Gastrocnemius medialis (tissue), 4 donors: Measurements from ENCODE around the gene MMEL1. TPM values are rescaled to one million over a fixed set of nuclear protein-coding genes. Genes with fewer than 3 reads are reported as not detected.

Experiments
- ATAC-seq, 2 donors: fragments of 150-250 bp; one replicate each; pipeline ENCODE4 v1.9.1; 2016
- DNase-seq, 2 donors: peaks; one replicate each; pipeline ENCODE4 v3.0.0-alpha.2; 2019
- H3K27ac ChIP-seq, 4 donors: fragments of 200-600 bp; sonication (generic); 1 replicate in 1 of 4; 2 replicates in 3 of 4; pipeline ENCODE4 v1.5.1; 2016 to 2018; ENCODE audit warnings: mild to moderate bottlenecking in 2 of 4, moderate library complexity in 1 of 4
- H3K27me3 ChIP-seq, 3 donors: fragments of 200-600 bp; sonication (generic) in 2 of 3; 1 replicate in 1 of 3; 2 replicates in 2 of 3; pipeline versions ENCODE4 v1.5.1 to v1.6.0; 2016 to 2019; ENCODE audit warnings: mild to moderate bottlenecking in 1 of 3, moderate library complexity in 1 of 3
- H3K36me3 ChIP-seq, 2 donors: fragments of 200-600 bp; sonication (generic) in 1 of 2; one replicate each; pipeline ENCODE4 v1.5.1; 2017 to 2018
- H3K4me1 ChIP-seq, 2 donors: fragments of 200-600 bp; sonication (generic) in 1 of 2; one replicate each; pipeline ENCODE4 v1.5.1; 2016 to 2017; ENCODE audit warnings: mild to moderate bottlenecking in 2 of 2
- H3K4me3 ChIP-seq, 4 donors: fragments of 200-600 bp; sonication (generic) in 3 of 4; 1 replicate in 1 of 4; 2 replicates in 3 of 4; pipeline ENCODE4 v1.5.1; 2016 to 2019; ENCODE audit warnings: mild to moderate bottlenecking in 2 of 4
- H3K9me3 ChIP-seq, 3 donors: fragments of 200-600 bp; sonication (generic) in 2 of 3; 1 replicate in 1 of 3; 2 replicates in 2 of 3; pipeline ENCODE4 v1.5.1; 2016 to 2019
- CTCF ChIP-seq, 5 experiments: fragments of 450-650 bp in 3 of 5; fragments of 200-600 bp in 2 of 5; sonication (generic) in 2 of 5; IDR thresholded peaks in 4 of 5; conservative IDR thresholded peaks in 1 of 5; 1 replicate in 4 of 5; 2 replicates in 1 of 5; pipeline ENCODE4 v1.5.1; 2016 to 2019; ENCODE audit warnings: antibody characterized with exemption in 5 of 5, mild to moderate bottlenecking in 3 of 5, moderate library complexity in 3 of 5
- POLR2A ChIP-seq, 2 donors: fragments of 450-650 bp; IDR thresholded peaks; one replicate each; pipeline ENCODE4 v1.6.1; 2017; ENCODE audit warnings: antibody characterized with exemption in 2 of 2, mild to moderate bottlenecking in 2 of 2, moderate library complexity in 2 of 2
- in situ Hi-C, 4 donors: fragments of 200-750 bp; cut with MboI; loops; one replicate each; pipeline versions ENCODE4 v1.15.0 to v1.8.0; 2017; ENCODE audit warnings: low sequenced_read_pairs in 4 of 4
- intact Hi-C: fragments of 100-400 bp; cut with DNase I; formaldehyde crosslinking; loops from one replicate; pipeline ENCODE4 v1.15.1; 2023; ENCODE audit warnings: low total_unique reads
- total RNA-seq, 4 donors: library from RNA; depleted of rRNA; stranded (reverse); fragments of >200 nt; gene quantifications; one replicate each; pipeline versions ENCODE4 v1.1.0 to v1.2.3, GENCODE V29; 2016

Gene MMEL1
- total RNA-seq, 4 donors from 2014 or later: not detected

- H3K4me3 ChIP-seq: no peak overlapping the region
- intact Hi-C loops (no loop called here), in situ Hi-C loops (no loop called here)
- H3K9me3 ChIP-seq: peaks cover 0 to 5% (median 0%) of the 10 kb centered on the region in 3 donors
- DNase-seq (no peak), ATAC-seq (no peak)
- H3K36me3 ChIP-seq: no peaks in the 10 kb centered on the region
- TF ChIP-seq POLR2A (IDR thresholded peaks at IDR 0.05): no peak
- TF ChIP-seq CTCF (IDR thresholded peaks at IDR 0.05 in 4 of 5, conservative IDR thresholded peaks at IDR 0.05 in 1 of 5): no peak
- no peaks in the 10 kb centered on the region for H3K4me1 ChIP-seq
- no peak overlapping the region for H3K27ac ChIP-seq
- H3K27me3 ChIP-seq: peaks cover 36 to 56% (median 36%) of the 10 kb centered on the region in 3 donors
These were observed 3.9 kb upstream of the MMEL1 start for GRCh38 chr1:2636733-2637132.

- in situ Hi-C loops: no loop called here
- Histone ChIP-seq H3K9me3 (peaks cover 0 to 5% (median 0%) of the 10 kb centered on the region in 3 donors), H3K27me3 (peaks cover 36 to 54% (median 39%) of the 10 kb centered on the region in 3 donors), H3K4me1 (no peaks in the 10 kb centered on the region), H3K4me3 (no peak overlapping the region), H3K36me3 (no peaks in the 10 kb centered on the region), H3K27ac (no peak overlapping the region)
- ATAC-seq (no peak), DNase-seq (no peak)
- intact Hi-C loops: no loop called here
- TF ChIP-seq POLR2A (IDR thresholded peaks at IDR 0.05) (no peak), CTCF (IDR thresholded peaks at IDR 0.05 in 4 of 5, conservative IDR thresholded peaks at IDR 0.05 in 1 of 5) (no peak)
These were observed 2.7 kb upstream of the MMEL1 start for GRCh38 chr1:2635361-2636010.

GRCh38 chr1:2633936-2634491, 1.2 kb upstream of the MMEL1 start:
- no peak overlapping the region for H3K4me3 ChIP-seq
- H3K4me1 ChIP-seq: no peaks in the 10 kb centered on the region
- in situ Hi-C loops (no loop called here), intact Hi-C loops (no loop called here)
- peaks cover 0 to 5% (median 0%) of the 10 kb centered on the region in 3 donors for H3K9me3 ChIP-seq
- no peak for ATAC-seq
- H3K27me3 ChIP-seq: peaks cover 39 to 61% (median 50%) of the 10 kb centered on the region in 3 donors
- DNase-seq: no peak
- H3K36me3 ChIP-seq: no peaks in the 10 kb centered on the region
- TF ChIP-seq POLR2A (IDR thresholded peaks at IDR 0.05): no peak
- no peak overlapping the region for H3K27ac ChIP-seq

DNA sequence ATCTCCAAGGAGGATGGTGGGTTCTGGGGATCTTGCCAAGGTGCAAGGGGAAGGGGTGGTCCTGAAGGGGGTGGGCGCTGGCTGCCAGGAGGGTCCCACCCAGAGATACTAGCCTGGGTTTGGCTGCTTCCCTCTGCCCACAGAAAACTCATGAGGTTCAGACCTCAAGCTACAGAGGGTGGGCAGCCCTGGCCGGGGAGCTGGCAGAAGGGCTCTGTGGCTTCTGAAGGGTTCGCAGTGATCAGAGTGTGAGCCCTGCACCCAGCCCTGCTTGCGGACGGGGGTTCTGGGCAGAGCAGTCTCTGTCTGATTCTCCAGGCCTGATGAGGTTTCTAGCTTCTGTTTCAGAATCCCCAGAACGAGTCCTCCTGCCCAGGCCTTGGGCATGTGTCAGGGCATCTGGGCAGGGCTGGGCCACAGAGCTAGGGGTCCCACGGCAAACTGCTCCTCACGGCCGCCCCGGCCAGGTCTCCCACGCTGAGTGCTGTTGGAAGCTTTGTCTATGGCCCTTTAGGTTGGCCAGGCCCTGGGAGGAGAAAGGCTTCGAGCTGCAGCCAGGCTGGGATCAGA, 635 bp upstream of the MMEL1 start:
- ATAC-seq: no peak
- intact Hi-C loops: no loop called here

More for the DNA sequence above, 635 bp upstream of the MMEL1 start:
- DNase-seq: no peak
- Histone ChIP-seq H3K27ac (no peak overlapping the region), H3K36me3 (no peaks in the 10 kb centered on the region), H3K4me1 (no peaks in the 10 kb centered on the region), H3K4me3 (no peak overlapping the region), H3K27me3 (peaks cover 36 to 66% (median 55%) of the 10 kb centered on the region in 3 donors), H3K9me3 (peaks cover 0 to 5% (median 0%) of the 10 kb centered on the region in 3 donors)
- in situ Hi-C loops: no loop called here
- TF ChIP-seq CTCF (IDR thresholded peaks at IDR 0.05 in 4 of 5, conservative IDR thresholded peaks at IDR 0.05 in 1 of 5): no peak
- TF ChIP-seq POLR2A (IDR thresholded peaks at IDR 0.05): no peak
